BJ (cell line): ENCODE results near the gene PLCXD3. TPM values are rescaled to one million over a fixed set of nuclear protein-coding genes. Genes with fewer than 3 reads are reported as not detected.
A peak's percentile ranks its signal among the peaks of the same experiment; 100 is the strongest.

Experiments
- CTCF ChIA-PET: fragments of 350-600 bp; formaldehyde crosslinking; extraction: SDS; loops from one replicate; lab custom pipeline; 2021; ENCODE audit warnings: antibody characterized with exemption, inconsistent platforms; lab: Yijun Ruan, JAX
- POLR2A ChIA-PET: fragments of 300-600 bp; sonication (Branson Sonifier 250); formaldehyde crosslinking; extraction: SDS; loops from one replicate; lab custom pipeline; 2021; ENCODE audit warnings: antibody characterized with exemption; lab: Charles Lee
- DNase-seq: peaks from one replicate; pipeline ENCODE4 v3.0.0-alpha.2; 2011; ENCODE audit warnings: low read depth
- H3K27me3 ChIP-seq: 2 replicates; pipeline ENCODE4 v1.6.0; 2011; ENCODE audit warnings: low read length; ENCODE audit not compliant: control insufficient read depth, insufficient read depth
- H3K36me3 ChIP-seq: 2 replicates; pipeline ENCODE4 v1.5.1; 2011; ENCODE audit warnings: low read length; ENCODE audit not compliant: control insufficient read depth, insufficient read depth
- H3K4me3 ChIP-seq: 2 replicates; pipeline ENCODE4 v1.5.1; 2011; ENCODE audit warnings: low read depth, mild to moderate bottlenecking, control low read depth, low read length
- CTCF ChIP-seq: IDR thresholded peaks from 2 replicates; pipeline ENCODE4 v1.5.1; 2011; ENCODE audit warnings: low read depth, mild to moderate bottlenecking, control low read depth, inconsistent platforms, low read length, moderate library complexity; ENCODE audit not compliant: insufficient read depth
- polyA plus RNA-seq: library from polyadenylated mRNA; depleted of rRNA; stranded (reverse); fragments of >200 nt; gene quantifications from 2 replicates; pipeline ENCODE4 v1.2.3, GENCODE V29; 2011

Gene PLCXD3
- polyA plus RNA-seq, 1 experiment, result 0.05 TPM

- peak; percentile 86 for TF ChIP-seq CTCF
- DNase-seq, result peak; percentile 27
- no peak overlapping the region for H3K4me3 ChIP-seq
- H3K27me3 ChIP-seq, result no peaks in the 10 kb centered on the region
- CTCF ChIA-PET, result interaction anchor here (0.6 to 1.5 kb wide), 21 partner anchors 9 to 572 kb away, joined by 3 to 9 read pairs (median 4); no protein-coding TSS in a partner anchor
- POLR2A ChIA-PET, result no interaction called here
- no peaks in the 10 kb centered on the region for H3K36me3 ChIP-seq
These were observed 239.8 kb downstream of the PLCXD3 start for GRCh38 chr5:41270423-41271251.

DNA sequence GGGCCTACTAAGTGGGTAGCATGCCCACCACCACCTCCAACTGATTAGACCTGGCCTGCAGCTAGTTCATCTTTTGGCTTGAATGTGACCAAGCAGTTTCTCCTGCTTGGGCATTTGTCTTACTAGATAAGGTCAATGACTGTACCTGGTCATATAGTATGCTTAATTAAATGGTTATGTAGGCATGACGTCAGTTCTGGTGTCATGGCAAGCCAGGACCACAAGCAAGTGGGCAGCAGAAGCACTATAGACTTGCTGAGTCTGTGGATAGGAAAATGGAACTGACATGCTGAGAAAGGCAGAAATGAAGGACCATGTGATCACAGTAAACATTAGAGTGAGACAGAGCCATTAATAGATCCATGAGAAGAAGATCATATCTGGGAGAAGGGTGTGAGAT, 241.5 kb downstream of the PLCXD3 start:
- no peak overlapping the region for H3K4me3 ChIP-seq
- TF ChIP-seq CTCF, result no peak
- CTCF ChIA-PET, result interaction anchor here (1.2 kb wide), 1 partner anchor 34 kb away, joined by 9 read pairs; no protein-coding TSS in a partner anchor

DNA sequence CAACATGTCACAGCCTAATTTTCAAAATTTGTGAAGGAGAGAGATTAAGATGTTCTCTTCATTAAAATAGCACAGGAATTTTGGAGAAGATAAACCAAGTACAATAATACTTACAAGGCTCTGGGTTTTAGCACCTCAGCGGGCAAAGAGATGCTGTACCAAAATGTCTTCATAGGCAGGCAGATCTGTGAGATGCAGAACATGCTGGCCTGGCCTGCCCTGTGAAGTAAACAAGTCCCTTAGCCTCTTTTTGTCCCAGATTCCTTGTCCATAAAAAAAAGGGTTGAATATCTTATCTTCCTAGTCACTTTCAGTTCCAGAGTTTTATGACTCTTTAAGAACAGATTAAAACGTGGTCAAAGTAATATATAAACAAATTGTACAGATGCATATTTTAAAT, 244.0 kb downstream of the PLCXD3 start:
- ChIA-PET POLR2A (no interaction called here), CTCF (interaction anchor here (1.0 kb wide), 1 partner anchor 362 kb away, joined by 5 read pairs; no protein-coding TSS in a partner anchor)
- Histone ChIP-seq H3K4me3 (no peak overlapping the region), H3K27me3 (no peaks in the 10 kb centered on the region; the same call in 1 of the 2 replicates), H3K36me3 (no peaks in the 10 kb centered on the region)
- no peak for DNase-seq
- no peak for TF ChIP-seq CTCF

More for the DNA sequence above, 241.5 kb downstream of the PLCXD3 start:
- Histone ChIP-seq H3K27me3 (no peaks in the 10 kb centered on the region; the same call in 1 of the 2 replicates), H3K36me3 (no peaks in the 10 kb centered on the region)
- POLR2A ChIA-PET, result no interaction called here
- DNase-seq, result no peak

- CTCF ChIA-PET, result interaction anchor here (1.1 kb wide), 1 partner anchor 377 kb away, joined by 3 read pairs; no protein-coding TSS in a partner anchor
- POLR2A ChIA-PET, result no interaction called here
- no peak for DNase-seq
- no peak overlapping the region for H3K4me3 ChIP-seq
- no peaks in the 10 kb centered on the region; the same call in 1 of the 2 replicates for H3K27me3 ChIP-seq
- no peaks in the 10 kb centered on the region for H3K36me3 ChIP-seq
- no peak for TF ChIP-seq CTCF
These were observed 246.4 kb downstream of the PLCXD3 start for GRCh38 chr5:41264019-41264418.

- ChIA-PET POLR2A (no interaction called here), CTCF (no interaction called here)
- TF ChIP-seq CTCF, result no peak
- Histone ChIP-seq H3K4me3 (no peak overlapping the region), H3K27me3 (no peaks in the 10 kb centered on the region; the same call in 1 of the 2 replicates), H3K36me3 (no peaks in the 10 kb centered on the region)
- no peak for DNase-seq
These were observed 247.1 kb downstream of the PLCXD3 start for GRCh38 chr5:41263335-41263734.
